Stimulated activated CD4-positive, alpha-beta T cell treated with anti-CD3 and anti-CD28 coated beads, Interleukin-2, amount 100 ng/mL, for 48 hours (primary cell): ENCODE data around the gene GTF3C4.

ENCODE experiments used
- DNase-seq, 2 donors: peaks; one replicate each; pipeline ENCODE4 v3.0.0-alpha.2; 2020

GTF3C4 gene

GRCh38 chr9:132648685-132649084 is 21.6 kb upstream of the GTF3C4 start:
- no peak for DNase-seq

GRCh38 chr9:132651259-132651658 is 19.0 kb upstream of the GTF3C4 start:
- DNase-seq: no peak

GRCh38 chr9:132656299-132656698 is 14.0 kb upstream of the GTF3C4 start:
- DNase-seq: no peak

- no peak for DNase-seq
These were observed 7.9 kb upstream of the GTF3C4 start for GRCh38 chr9:132662152-132662945.

- no peak for DNase-seq
These were observed 7.1 kb upstream of the GTF3C4 start for GRCh38 chr9:132663117-132663516.

- no peak for DNase-seq
These were observed 6.4 kb upstream of the GTF3C4 start for GRCh38 chr9:132663851-132664250.

- DNase-seq: no peak
These were observed 956 bp upstream of the GTF3C4 start for GRCh38 chr9:132669319-132669697.

- DNase-seq: peak; percentile 84 to 86
These were observed 387 bp upstream of the GTF3C4 start, which contains the start of gene DDX31 for GRCh38 chr9:132669698-132670456. DDX31 (minus strand) TSS chr9:132669983; CDS start chr9:132669934, 49 bp downstream.

- DNase-seq: no peak
These were observed 1.6 kb downstream of the GTF3C4 start for GRCh38 chr9:132671620-132672412.

- no peak for DNase-seq
These were observed 2.1 kb downstream of the GTF3C4 start for GRCh38 chr9:132672413-132672690.

- no peak for DNase-seq
These were observed 3.1 kb downstream of the GTF3C4 start for GRCh38 chr9:132673355-132673754.

- no peak for DNase-seq
These were observed 4.2 kb downstream of the GTF3C4 start for GRCh38 chr9:132674485-132674884.

GRCh38 chr9:132677976-132678375 is 7.7 kb downstream of the GTF3C4 start:
- no peak for DNase-seq

- DNase-seq: no peak
These were observed 9.8 kb downstream of the GTF3C4 start for GRCh38 chr9:132679946-132680625.

- DNase-seq: no peak
These were observed 11.3 kb downstream of the GTF3C4 start for GRCh38 chr9:132681561-132681960.

GRCh38 chr9:132683873-132684272 is 13.6 kb downstream of the GTF3C4 start:
- DNase-seq: no peak

- no peak for DNase-seq
These were observed 20.4 kb downstream of the GTF3C4 start for GRCh38 chr9:132690696-132691095.

GRCh38 chr9:132694144-132694543 is 23.9 kb downstream of the GTF3C4 start:
- DNase-seq: no peak

GRCh38 chr9:132697230-132697629 is 27.0 kb downstream of the GTF3C4 start:
- DNase-seq: no peak

- DNase-seq: no peak
These were observed 28.7 kb downstream of the GTF3C4 start for GRCh38 chr9:132698989-132699388.

- no peak for DNase-seq
These were observed 29.7 kb downstream of the GTF3C4 start for GRCh38 chr9:132699956-132700355.

- no peak for DNase-seq
These were observed 32.0 kb downstream of the GTF3C4 start for GRCh38 chr9:132702254-132702653.

GRCh38 chr9:132703336-132703735 is 33.1 kb downstream of the GTF3C4 start:
- DNase-seq: no peak
